ENCODE measurements around the gene HSBP1.
A peak's percentile ranks its signal among the peaks of the same experiment; 100 is the strongest.

The HSBP1 gene

DNA sequence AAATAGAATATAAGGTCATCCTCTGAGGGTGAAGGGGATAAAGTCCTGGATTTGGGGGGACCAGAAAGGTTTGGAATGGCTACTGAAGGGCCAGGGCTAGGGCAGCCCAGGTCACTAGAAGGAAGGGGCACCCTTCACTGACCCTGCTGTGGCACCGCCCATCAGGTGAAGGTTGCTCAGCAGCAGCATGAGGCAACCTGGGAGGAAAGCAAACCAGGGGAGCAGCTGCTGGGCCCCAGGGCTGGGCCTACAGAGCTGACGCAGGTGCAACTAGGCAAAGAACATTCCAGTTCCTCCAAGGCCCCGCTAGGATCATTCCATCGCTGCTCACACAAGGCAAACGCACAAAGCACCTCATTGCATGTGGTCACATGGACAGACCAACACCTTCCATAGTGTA lies 3.4 kb upstream of the HSBP1 start:
- no peak for DNase-seq
- no peak for ATAC-seq

DNA sequence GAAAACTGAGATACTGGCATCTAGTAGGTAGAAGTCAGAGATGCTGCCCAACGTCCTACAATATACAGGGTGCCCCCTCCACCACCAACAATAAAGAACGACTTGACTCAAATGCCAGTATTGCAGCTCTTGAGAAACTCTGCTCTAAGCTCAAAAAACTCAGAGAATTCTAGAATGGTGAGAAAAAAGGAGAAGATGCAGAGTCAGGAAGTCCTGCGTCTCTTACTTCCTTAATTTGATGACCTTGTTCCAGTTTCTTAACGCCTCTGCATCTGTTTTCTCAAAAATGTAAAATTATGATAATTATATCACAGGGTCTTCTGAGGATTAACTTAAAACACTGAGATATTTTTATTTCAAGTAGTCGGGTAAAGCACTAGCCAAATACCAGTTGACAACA lies 1.7 kb upstream of the HSBP1 start:
- DNase-seq (no peak), ATAC-seq (no peak)

DNA sequence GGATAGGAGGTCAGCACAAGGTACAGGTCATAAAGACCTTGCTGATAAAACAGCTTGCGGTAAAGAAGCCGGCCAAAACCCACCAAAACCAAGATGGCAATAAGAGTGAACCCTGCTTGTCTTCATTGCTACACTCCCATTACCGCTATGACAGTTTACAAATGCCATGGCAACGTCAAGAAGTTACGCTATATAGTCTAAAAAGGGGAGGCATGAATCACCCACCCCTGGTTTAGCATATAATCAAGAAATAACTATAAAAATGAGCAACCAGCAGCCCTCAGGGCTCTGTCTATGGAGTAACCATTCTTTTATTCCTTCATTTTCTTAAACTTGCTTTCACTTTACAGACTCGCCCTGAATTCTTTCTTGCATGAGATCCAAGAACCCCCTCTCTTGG lies 1.0 kb upstream of the HSBP1 start:
- DNase-seq (no peak), ATAC-seq (no peak)

DNA sequence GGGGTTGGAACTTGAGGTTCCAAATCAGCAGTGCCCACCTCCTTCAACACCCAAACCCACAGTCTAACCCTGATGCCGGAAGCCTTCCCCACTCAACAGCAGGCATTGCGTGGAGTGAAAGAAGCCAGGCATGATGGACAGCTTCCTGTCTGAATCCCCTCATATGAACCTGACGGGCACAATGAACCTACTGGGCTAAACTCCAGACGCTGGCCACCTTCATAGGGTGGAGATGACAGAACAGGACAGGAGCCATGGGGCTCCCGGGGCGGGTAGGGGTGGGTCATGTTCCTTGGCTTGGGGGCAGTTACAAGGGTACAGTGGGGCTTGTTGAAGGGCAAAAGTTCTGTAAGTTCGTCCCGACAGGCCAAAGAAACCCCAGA lies 460 bp upstream of the HSBP1 start:
- DNase-seq, result no peak
- ATAC-seq, result no peak

DNA sequence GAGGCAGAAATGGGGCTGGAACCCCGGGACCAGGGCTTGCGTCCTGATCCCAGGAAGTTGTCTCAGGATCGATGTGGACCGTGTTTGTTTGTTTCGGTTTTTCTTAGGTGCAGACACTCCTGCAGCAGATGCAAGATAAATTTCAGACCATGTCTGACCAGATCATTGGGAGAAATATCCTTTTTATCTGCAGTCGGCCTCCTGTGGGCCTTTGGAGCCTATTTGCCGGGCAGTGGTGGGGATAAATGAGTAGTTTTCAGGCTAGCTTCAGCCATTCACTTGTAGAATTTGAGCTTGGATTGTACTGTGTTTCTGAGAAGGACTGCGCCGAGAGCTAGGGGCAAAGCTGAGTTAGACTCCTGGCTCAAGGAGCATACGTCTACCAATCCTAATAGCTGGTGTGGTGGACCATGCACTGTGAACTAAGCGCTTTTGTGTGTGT lies 816 bp downstream of the HSBP1 start:
- no peak for DNase-seq
- ATAC-seq, result no peak

DNA sequence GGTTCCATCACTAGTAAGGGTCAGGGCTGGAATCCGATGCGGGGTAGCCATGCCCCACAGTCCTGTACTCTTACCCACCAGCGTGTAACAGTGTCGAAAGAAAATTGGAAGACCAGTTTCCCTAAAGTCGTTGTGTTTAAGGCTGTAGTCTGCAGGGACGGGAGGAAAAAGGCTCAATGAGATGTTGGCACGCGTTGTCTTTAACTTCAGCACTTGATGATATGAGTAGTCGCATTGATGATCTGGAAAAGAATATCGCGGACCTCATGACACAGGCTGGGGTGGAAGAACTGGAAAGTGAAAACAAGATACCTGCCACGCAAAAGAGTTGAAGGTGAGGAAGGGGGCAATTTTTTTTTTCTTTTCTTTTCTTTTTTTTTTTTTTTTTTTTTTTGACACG lies 1.3 kb downstream of the HSBP1 start:
- ATAC-seq, result no peak

DNA sequence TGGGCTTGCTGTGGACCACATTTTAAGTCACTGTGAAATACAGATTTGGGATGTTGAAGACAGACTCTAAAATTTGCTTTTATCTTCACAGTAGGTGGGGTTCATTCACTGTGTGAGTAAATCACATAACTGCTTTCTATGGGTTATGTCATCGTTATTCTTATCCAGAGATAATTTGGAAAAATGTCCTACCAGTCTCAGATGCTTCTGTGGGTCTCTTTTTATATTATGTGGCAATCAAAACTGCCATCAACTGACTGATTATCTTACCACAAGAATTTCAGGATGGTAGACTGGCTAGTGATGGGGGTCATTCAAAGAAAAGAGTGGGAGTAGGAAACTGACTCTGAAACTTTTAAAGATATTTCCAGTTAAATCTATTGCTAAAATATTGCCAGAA lies 3.1 kb downstream of the HSBP1 start:
- DNase-seq, result no peak
- no peak for ATAC-seq

More for the DNA sequence above, 1.3 kb downstream of the HSBP1 start:
- no peak for DNase-seq

DNA sequence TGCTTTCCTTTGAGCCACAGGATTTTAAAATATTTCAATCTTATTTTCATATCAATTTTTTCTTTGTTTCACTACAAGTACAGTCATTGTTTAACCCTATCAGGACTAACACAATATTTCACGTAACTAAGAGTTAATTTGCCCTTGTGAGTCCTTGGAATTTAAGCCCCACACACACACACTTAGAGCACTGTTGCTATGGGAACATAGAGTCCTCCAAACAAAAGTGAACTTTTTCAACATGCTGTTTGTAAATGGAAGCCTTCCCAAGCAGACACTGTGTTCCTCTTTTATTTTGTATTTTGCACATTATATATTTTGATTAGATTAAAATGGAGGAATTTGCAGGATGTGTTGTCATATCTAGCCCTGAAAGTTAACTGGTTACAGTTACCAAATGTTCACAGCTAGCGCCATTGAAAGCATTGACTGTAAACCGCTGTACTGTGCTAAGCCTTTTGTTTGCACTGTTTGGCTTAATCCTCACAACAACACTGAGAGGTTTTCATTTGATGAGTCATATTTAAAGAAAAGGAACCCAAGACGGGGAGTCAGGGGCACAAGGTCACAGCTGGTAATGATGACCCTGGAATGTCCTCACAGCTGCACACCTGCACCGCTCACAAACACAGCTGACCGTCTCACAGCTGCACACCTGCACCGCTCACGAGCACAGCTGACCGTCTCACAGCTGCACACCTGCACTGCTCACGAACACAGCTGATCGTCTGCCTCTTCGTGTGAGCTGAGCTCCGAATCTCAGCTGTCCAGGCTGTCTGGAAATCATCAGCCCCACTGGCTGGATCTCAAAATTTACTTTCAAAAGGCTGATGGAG lies 6.3 kb downstream of the HSBP1 start:
- no peak for ATAC-seq

DNA sequence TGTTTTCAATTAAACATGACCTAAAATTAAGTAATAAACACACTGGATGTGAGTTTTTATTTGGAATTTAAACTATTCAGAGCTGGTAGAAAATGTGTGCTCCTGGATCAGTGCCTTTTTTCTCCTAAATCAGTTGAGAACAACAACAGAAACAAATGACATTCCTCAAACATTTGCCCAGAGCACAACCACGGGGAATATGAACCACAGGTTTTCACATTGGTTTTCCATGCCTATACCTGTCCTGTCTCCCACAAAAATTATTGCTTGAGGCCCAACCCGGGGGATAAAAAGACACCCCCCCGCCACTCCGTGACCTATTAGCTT lies 6.8 kb downstream of the HSBP1 start:
- ATAC-seq, result no peak

More for the DNA sequence above, 6.3 kb downstream of the HSBP1 start:
- no peak for DNase-seq

DNA sequence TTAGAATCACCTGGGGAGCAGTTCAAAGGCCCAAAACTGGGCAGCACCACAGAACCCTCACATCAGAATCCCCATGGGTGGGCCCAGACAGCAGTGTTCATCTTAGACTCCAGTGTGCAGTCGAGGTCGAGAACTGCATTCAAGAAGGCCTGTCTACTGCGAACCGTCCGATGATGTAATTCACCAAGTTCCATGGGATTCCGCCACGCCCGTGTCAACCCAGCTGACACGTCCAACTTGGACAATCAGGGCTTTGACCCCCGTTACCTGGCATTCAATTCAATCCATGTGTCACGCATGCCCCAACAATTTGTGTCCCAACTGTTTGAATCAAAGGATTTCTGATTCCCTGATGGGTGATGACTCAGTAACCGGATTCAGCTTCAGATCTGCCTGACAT lies 9.2 kb downstream of the HSBP1 start:
- peak; percentile 28 for ATAC-seq
- no peak for DNase-seq

More for the DNA sequence above, 6.8 kb downstream of the HSBP1 start:
- no peak for DNase-seq

DNA sequence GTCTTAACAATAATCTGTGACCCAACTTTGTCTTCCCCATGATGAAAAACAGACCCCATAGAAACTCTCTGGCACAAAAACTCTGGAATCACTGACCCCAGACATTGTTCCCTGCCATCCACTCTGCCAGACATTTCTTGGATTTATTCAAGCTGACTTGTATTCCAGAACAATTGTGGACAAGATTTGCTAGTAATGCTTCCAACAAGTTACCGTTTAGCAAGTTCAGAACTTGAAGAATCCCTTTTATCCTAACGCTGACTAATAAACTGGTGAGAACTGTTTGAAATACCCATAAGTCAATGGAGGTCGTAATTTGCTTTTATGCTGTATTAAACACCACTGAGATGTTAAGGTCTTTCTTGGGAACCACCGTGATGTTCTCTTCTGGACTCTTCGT lies 10.5 kb downstream of the HSBP1 start:
- DNase-seq, result no peak
- ATAC-seq, result no peak

DNA sequence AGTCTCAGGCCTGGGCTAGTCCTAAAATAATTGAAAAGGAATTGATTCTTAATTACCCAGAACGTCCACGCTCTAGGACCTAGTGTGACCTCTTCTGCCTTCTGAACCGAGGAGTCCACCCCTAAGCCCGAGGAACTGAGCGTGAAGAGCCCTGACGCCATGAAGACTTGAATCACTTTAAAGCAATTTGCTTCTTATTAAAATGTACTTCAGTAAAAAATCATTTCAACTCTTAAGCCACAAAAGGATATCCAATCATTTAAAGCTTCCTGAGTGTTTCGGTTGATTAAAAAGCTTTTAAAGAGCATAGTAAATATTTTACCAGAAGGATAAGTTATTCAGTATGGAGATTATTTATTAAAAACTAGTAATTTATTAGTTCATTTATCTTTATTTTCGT lies 11.6 kb downstream of the HSBP1 start:
- no peak for DNase-seq
- no peak for ATAC-seq

DNA sequence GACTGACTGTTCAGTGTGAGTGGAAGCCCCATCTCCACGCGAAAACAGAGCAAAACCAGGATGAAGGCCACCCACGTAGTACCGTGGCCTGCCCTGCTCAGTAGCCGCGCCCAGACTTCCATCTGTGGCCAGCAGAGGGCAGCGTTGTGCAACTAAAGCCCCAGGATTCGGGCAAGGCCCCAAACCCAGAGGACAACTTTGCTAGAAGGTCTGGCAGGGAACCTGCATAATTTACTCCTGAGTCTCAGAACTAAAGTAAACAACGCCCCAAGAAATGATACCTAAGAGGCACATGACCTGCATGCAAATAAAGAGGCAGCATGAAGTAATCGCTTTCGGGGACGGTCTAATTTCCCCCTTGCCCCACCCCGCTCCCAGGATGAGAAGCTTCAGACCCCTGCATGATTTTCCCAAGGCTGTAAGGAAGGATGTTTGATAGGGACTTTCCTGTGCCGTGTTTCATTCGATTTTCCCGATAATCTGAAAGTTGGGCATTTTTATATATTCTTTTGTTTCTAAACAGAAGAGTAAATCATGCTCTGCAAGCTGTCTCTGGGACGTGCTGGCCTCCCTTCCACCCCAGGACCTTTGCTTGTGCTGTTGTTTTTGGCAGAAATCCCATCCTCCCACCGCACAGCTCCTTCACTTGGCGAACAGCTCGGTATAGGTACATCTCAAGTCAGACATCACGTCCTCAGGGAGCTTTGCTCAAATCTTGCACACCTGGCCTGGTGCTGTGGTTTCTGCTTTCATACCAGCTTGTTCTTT lies 18.6 kb downstream of the HSBP1 start:
- peak; percentile 86 for DNase-seq
- ATAC-seq, result peak; percentile 84

DNA sequence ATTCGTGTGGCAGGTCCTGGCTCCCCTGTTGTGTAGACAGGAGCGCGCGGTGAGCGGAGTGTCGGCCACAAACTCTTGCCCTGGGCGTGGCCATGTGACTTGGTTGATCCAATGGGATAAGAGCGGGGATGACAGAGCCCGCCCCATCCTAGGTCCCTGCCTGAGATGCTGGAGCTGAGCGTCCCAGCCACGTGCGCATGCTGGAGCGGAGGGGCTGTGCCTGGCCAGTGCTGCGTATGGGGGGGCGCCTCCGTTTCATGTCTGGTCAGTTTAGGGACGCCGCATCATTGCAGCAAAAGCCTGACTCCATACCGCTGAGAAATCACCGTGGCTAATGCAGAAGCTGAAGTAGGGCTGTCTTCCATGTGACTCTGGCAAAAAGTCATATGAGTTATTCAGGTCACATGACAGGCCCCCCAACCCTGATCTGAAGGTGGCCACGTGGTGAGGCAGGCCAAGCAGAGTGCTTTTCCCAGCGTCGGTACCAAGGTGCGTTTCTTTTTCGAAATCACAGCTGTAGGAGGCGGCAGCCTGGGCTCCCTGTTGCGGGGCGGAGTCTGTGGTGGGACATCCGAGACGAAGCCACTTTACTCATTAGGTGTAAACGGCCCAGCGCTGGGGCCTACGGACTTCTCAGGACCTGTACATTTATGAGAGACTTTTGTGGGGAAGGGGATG lies 22.5 kb downstream of the HSBP1 start:
- ATAC-seq, result no peak

DNA sequence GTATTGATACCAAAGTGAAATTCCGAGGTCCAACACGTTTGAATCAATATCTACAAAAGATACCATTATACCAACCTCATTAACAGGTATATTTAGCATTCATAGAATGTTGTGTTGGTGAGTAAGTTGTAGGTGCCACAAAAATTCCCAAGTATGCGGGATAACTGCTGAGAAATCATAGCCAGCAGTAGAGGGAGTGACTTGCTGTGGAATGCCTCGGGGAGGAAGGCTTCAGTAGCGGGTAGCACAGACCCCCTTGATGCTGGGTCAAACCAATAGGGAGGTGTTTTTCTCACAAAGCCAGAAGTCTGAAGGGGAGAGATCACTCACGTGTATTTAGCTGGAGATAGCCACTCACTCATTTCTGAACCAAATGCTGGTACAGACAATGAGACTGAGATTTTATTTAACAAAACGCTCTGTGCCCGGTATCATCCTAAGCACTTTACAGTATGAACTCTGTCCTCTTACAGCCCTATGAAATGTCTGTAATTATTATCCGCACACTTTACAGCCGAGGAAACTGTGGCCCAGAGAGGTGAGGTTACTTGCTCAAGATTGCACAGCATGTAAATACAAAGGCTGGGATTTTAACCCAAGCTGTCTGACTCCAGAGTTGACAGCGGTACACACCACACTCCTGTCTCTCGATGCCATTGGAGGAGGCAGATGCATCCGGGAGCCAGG lies 23.1 kb downstream of the HSBP1 start:
- DNase-seq (no peak), ATAC-seq (no peak)

More for the DNA sequence above, 22.5 kb downstream of the HSBP1 start:
- no peak for DNase-seq

DNA sequence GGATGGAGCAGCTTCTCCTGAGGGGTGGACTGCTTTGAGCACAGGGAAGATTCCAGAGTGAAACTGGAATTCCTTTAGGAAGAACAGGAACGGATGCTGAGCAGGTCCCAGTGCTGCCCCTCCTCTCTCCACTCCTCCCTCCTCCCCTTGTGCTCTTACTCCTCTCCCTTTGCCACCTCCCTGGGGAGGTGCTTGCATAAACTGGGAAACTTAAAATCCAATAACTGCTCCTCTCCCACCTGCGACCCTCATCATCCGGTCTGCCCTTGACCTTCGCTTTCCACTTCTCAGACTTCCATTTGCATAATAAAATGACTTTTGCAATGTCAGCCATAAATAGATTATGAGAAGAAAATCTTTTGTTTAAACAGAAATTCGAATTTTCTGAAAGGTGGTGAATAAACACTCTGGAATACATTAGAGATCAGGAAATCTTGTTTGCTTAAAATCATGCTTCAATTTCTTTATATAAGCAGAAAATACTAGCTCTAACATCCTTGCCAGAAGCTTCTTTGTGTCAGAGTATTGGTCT lies 23.7 kb downstream of the HSBP1 start:
- DNase-seq, result no peak
- no peak for ATAC-seq

DNA sequence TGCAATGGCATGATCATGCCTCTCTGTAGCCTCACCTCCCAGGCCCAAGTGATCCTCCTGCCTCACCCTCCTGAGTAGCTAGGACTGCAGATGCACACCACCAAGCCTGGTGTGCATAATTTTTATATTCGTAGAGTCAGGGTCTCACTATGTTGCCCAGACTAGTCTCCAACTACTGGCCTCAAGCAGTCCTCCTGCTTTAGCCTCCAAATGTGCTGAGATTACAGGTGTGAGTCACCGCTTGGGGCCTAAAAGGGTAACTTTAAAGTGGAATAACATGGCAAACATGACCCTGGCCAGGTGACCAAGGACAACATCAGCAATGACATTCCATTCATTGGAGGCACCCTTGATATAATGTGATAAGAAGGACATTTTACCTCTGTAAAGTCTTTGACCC lies 26.1 kb downstream of the HSBP1 start:
- DNase-seq (no peak), ATAC-seq (no peak)

DNA sequence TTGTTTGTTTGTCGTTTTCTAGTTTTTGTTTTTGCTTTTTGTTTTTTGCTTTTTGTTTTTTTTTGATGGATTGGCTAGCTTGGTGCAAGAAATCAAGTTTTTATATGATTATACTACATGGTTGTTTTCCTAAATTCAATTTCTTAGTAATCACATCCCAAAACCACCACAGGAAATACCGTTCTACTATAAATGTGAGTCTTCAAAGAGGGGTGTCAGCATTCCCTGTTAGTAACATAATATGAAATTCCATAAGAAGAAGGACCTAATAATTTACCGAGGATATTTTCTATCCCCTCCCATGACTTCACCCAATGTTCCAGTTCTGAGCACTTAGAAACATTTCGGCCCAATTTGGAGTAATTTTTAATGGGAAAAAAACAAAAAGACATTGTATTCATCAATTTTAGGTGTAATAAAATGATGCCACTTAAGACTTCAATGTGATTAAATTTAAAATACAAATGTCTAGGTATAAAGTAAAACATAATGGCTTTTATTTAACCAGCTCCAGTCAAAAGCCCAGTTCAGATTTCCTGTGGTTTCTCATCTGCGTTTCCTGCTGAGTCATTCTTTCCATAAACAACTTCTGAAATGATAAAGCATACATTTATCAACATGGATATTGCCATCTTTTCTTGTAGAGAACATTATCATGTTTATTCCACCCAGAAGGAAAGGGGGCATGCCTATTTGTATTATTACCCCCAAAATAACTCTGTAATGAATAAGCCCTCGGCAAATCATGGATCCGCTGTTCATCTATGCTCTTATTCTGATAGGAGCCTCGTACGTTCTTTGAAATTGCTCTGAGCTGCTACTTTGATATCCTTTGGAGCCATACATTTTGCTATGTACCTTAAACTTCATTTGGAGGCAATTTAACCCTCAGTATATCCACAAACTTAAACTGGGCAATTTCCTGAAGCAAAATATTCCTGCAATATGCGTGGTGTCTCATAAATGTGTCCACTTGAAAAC lies 28.1 kb downstream of the HSBP1 start:
- DNase-seq (no peak), ATAC-seq (no peak)

DNA sequence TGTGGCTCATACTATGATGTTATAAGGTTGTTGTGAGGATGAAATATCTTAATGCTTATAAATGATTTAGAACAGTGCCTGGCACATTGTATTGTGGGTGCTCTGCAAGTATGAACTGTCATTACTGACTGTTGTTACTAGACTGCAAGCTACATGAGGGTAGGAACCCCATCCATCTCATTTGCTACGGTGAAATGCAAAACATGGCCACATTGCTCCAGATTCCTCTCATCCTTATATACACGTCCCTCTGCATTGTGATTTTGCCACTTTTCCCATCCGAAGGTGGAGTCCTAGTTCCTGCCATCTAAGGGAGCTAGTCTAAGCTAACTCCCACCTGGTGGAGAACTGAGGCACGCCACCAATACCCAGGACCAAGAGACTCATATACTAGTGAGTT lies 29.8 kb downstream of the HSBP1 start:
- ATAC-seq (no peak), DNase-seq (no peak)

DNA sequence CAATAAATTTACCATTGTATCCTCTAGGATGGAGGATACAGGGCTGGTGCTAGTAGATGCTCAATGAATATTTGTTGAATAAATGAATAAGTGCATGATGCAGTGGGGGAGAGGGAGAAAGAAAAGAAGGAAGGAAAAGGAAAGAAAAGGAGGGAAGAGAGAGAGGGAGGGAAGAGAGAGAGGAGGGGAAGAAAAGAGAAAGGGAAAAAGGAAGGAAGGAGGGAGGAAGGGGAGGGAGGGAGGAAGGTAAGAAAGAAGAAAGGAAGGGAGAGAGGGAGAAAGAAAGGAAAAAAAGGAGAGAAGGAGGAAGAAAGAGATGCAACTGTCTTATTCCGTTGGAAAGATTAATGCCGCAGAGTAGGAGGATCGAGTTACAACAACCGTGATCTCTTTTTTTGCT lies 30.4 kb downstream of the HSBP1 start:
- DNase-seq (no peak), ATAC-seq (no peak)

DNA sequence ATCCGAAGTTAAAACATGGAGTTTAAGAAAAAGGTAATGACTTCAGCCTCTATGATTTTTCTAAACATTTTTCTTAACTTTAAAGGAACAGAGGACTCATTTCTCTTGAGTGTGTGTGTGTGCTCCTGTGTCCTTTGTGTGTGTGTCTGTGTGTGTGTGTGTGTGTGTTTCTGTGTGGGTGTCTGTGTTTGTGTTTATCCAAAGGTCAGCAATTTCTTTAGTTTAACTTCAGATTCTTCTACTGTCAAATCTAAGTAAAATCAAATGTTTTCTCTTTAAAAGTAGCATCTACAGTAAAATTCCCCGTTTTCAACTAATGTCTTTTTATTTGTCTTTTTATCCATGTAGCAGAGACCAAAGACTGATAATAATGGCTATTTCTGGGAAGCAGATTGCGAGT lies 31.8 kb downstream of the HSBP1 start:
- DNase-seq, result no peak
- ATAC-seq, result no peak
